Gastroesophageal sphincter (tissue), 4 donors: Measurements from ENCODE around the gene SCAMP2. TPM values are rescaled to one million over a fixed set of nuclear protein-coding genes. Genes with fewer than 3 reads are reported as not detected.

Source experiments
- ATAC-seq: fragments of 150-250 bp; one replicate; pipeline ENCODE4 v1.9.1; 2016; ENCODE audit warnings: mild to moderate bottlenecking, moderate library complexity
- H3K27ac ChIP-seq, 4 donors: fragments of 200-600 bp; sonication (generic) in 3 of 4; 1 replicate in 3 of 4; 2 replicates in 1 of 4; pipeline ENCODE4 v1.5.1; 2016 to 2019
- H3K27me3 ChIP-seq: fragments of 200-600 bp; sonication (generic); one replicate; pipeline ENCODE4 v1.5.1; 2019
- H3K36me3 ChIP-seq, 2 donors: fragments of 200-600 bp; sonication (generic); one replicate each; pipeline ENCODE4 v1.5.1; 2019; ENCODE audit warnings: control low read depth in 1 of 2
- H3K4me1 ChIP-seq, 3 donors: fragments of 200-600 bp; sonication (generic); 1 replicate in 2 of 3; 2 replicates in 1 of 3; pipeline ENCODE4 v1.5.1; 2016 to 2019; ENCODE audit warnings: control low read depth in 2 of 3
- H3K4me3 ChIP-seq, 2 donors: fragments of 200-600 bp; sonication (generic); one replicate each; pipeline ENCODE4 v1.5.1; 2019; ENCODE audit warnings: mild to moderate bottlenecking in 1 of 2, moderate library complexity in 1 of 2
- H3K9me3 ChIP-seq, 3 donors: fragments of 200-600 bp; sonication (generic); one replicate each; pipeline ENCODE4 v1.5.1; 2017 to 2019; ENCODE audit warnings: control low read depth in 2 of 3
- EP300 ChIP-seq: sonication (generic); formaldehyde crosslinking; IDR thresholded peaks from one replicate; pipeline ENCODE4 v1.6.1; 2017; ENCODE audit warnings: antibody characterized with exemption, mild to moderate bottlenecking
- POLR2A ChIP-seq, 2 donors: fragments of 450-650 bp; IDR thresholded peaks; one replicate each; pipeline ENCODE4 v1.6.1; 2017; ENCODE audit warnings: antibody characterized with exemption in 2 of 2, mild to moderate bottlenecking in 2 of 2, moderate library complexity in 1 of 2
- POLR2AphosphoS5 ChIP-seq: sonication (generic); formaldehyde crosslinking; IDR thresholded peaks from one replicate; pipeline ENCODE4 v1.6.1; 2017; ENCODE audit warnings: antibody characterized with exemption
- WGBS, 2 donors: methylation state at CpG; one replicate each; pipeline ENCODE4 v1.1.5; 2018; ENCODE audit warnings: low coverage in 1 of 2; 5-methylcytosine and 5-hydroxymethylcytosine counted together
- total RNA-seq, 4 donors: library from RNA; depleted of rRNA; stranded (reverse); fragments of >200 nt; gene quantifications; one replicate each; pipeline ENCODE4 v1.1.0, GENCODE V29; 2016
- TF ChIP-seq, protein P1 (sequence below), 4 experiments: fragments of 200-600 bp in 2 of 4; fragments of 450-650 bp in 2 of 4; sonication (generic) in 1 of 4; IDR thresholded peaks; one replicate each; pipeline ENCODE4 v1.5.1; 2017 to 2019; ENCODE audit warnings: antibody characterized with exemption in 4 of 4, mild to moderate bottlenecking in 2 of 4, moderate library complexity in 2 of 4

SCAMP2 gene
- total RNA-seq, 4 donors from 2014 or later: 45.6 to 111 (median 72.1) TPM

DNA sequence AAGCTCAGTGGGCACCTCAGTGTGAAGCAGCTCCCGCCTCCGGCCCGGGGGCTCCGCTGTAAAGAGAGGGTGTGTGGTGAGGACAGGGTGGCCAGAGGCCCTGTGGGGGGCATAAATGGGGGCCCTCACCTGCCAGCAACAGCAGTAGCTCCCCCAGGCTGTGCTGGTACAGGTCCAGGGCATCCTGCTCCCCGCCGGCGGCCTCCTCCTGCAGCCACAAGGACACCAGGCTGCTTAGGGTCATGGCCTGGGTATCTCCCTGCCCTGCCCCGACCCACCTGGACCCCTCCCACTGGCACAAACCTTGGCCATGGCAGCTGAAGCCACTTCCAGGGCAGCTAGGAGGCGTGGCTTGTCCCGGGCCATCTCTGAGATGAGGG, 35.0 kb downstream of the SCAMP2 start:
- TF ChIP-seq, protein P1, sequence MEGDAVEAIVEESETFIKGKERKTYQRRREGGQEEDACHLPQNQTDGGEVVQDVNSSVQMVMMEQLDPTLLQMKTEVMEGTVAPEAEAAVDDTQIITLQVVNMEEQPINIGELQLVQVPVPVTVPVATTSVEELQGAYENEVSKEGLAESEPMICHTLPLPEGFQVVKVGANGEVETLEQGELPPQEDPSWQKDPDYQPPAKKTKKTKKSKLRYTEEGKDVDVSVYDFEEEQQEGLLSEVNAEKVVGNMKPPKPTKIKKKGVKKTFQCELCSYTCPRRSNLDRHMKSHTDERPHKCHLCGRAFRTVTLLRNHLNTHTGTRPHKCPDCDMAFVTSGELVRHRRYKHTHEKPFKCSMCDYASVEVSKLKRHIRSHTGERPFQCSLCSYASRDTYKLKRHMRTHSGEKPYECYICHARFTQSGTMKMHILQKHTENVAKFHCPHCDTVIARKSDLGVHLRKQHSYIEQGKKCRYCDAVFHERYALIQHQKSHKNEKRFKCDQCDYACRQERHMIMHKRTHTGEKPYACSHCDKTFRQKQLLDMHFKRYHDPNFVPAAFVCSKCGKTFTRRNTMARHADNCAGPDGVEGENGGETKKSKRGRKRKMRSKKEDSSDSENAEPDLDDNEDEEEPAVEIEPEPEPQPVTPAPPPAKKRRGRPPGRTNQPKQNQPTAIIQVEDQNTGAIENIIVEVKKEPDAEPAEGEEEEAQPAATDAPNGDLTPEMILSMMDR (IDR thresholded peaks at IDR 0.05): no peak
- TF ChIP-seq EP300: no peak
- no peak for TF ChIP-seq POLR2A (IDR thresholded peaks at IDR 0.05)
- TF ChIP-seq POLR2AphosphoS5: no peak
- Histone ChIP-seq H3K36me3 (peaks cover 0 to 61% of the 10 kb centered on the region in 2 donors), H3K27ac (no peak overlapping the region), H3K27me3 (no peaks in the 10 kb centered on the region), H3K4me3 (no peak overlapping the region), H3K4me1 (peaks cover 0 to 23% (median 11%) of the 10 kb centered on the region in 3 donors), H3K9me3 (no peaks in the 10 kb centered on the region)
- ATAC-seq: no peak
- WGBS, 2 donors: 100% methylated on average over 1 of the region's 10 CpGs; no CpG with 5 or more reads in 1 of the 2 donors

- WGBS, 2 donors: 59 to 70% methylated on average over 2 to 5 of the region's 15 CpGs
- H3K27ac ChIP-seq: no peak overlapping the region
- H3K4me3 ChIP-seq: no peak overlapping the region
- no peaks in the 10 kb centered on the region for H3K9me3 ChIP-seq
- H3K27me3 ChIP-seq: no peaks in the 10 kb centered on the region
- TF ChIP-seq, protein P1 (IDR thresholded peaks at IDR 0.05): no peak
- no peak for TF ChIP-seq POLR2A (IDR thresholded peaks at IDR 0.05)
- TF ChIP-seq POLR2AphosphoS5: no peak
- no peak for TF ChIP-seq EP300
- H3K36me3 ChIP-seq: peaks cover 0 to 61% of the 10 kb centered on the region in 2 donors
- H3K4me1 ChIP-seq: peaks cover 0 to 22% (median 11%) of the 10 kb centered on the region in 3 donors
- ATAC-seq: no peak
Observed at GRCh38 chr15:74837482-74838136, 35.6 kb downstream of the SCAMP2 start.

- ATAC-seq: no peak
- WGBS, 2 donors: 77% methylated on average over 5 of the region's 7 CpGs; no CpG with 5 or more reads in 1 of the 2 donors
Observed at GRCh38 chr15:74836846-74837245, 36.3 kb downstream of the SCAMP2 start.

DNA sequence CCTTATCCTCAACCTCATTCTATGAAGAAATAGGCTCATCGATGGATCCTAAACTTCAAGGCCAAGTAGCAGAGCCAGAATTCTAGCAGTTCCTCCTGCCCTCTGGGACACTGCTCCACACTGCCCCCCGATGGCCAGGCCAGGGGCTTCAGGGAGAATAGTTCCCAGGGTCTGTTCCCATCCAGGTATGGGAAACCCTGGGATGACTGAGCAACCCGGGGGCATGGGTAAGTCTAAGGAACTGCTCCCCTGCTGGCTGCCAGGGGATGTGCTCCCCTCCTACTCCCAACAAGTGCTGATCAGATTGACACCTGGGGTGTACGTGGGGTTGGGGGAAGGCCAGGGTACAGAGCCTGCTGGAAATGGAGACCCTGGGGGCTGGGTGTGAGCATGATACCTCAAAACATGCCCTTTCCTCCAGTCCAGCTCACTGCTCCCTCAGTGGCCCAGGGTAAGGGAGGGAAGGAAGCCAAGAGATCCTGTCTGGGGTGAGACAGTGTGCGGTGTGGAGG, 37.8 kb downstream of the SCAMP2 start:
- Histone ChIP-seq H3K4me1 (no peaks in the 10 kb centered on the region), H3K36me3 (peaks cover 0 to 48% of the 10 kb centered on the region in 2 donors), H3K9me3 (no peaks in the 10 kb centered on the region), H3K27me3 (peaks cover 2% of the 10 kb centered on the region), H3K4me3 (no peak overlapping the region), H3K27ac (no peak overlapping the region)
- 64 to 67% methylated on average over 1 to 2 of the region's 5 CpGs for WGBS, 2 donors
- TF ChIP-seq, protein P1 (IDR thresholded peaks at IDR 0.05): peak in 3 of 4 experiments; percentile 44 to 73 (median 51)
- no peak for TF ChIP-seq POLR2A (IDR thresholded peaks at IDR 0.05)
- ATAC-seq: peak; percentile 64

More at GRCh38 chr15:74836846-74837245, 36.3 kb downstream of the SCAMP2 start:
- no peaks in the 10 kb centered on the region for H3K27me3 ChIP-seq
- H3K27ac ChIP-seq: no peak overlapping the region
- TF ChIP-seq EP300: no peak
- no peak for TF ChIP-seq POLR2AphosphoS5
- TF ChIP-seq, protein P1 (IDR thresholded peaks at IDR 0.05): no peak
- no peak for TF ChIP-seq POLR2A (IDR thresholded peaks at IDR 0.05)
- H3K4me3 ChIP-seq: no peak overlapping the region
- peaks cover 0 to 61% of the 10 kb centered on the region in 2 donors for H3K36me3 ChIP-seq
- H3K9me3 ChIP-seq: no peaks in the 10 kb centered on the region
- peaks cover 0 to 14% (median 5%) of the 10 kb centered on the region in 3 donors for H3K4me1 ChIP-seq
